GM12878 (cell line): ENCODE measurements around the gene SEBOX. TPM values are rescaled to one million over a fixed set of nuclear protein-coding genes. Genes with fewer than 3 reads are reported as not detected.

Experiments
- BHLHE40 ChIP-seq, 2 experiments: fragments of 450-650 bp in 1 of 2; IDR thresholded peaks; 2 replicates each; pipeline ENCODE4 v1.6.1; 2011 to 2017; ENCODE audit warnings: low read depth in 2 of 2, borderline replicate concordance in 1 of 2, improper control_type of control experiment in 1 of 2, low read length in 1 of 2, mild to moderate bottlenecking in 1 of 2
- BRCA1 ChIP-seq: IDR thresholded peaks from 2 replicates; pipeline ENCODE4 v1.6.1; 2011; ENCODE audit warnings: low read depth, low read length, improper control_type of control experiment
- CBX3 ChIP-seq: fragments of 200-600 bp; sonication (generic); IDR thresholded peaks from 2 replicates; pipeline ENCODE4 v1.6.1; 2016; ENCODE audit warnings: low read depth, borderline replicate concordance
- CBX5 ChIP-seq: sonication (generic); IDR thresholded peaks from 2 replicates; pipeline ENCODE4 v1.6.1; 2016; ENCODE audit warnings: low read depth, moderate library complexity, mild to moderate bottlenecking, inconsistent platforms
- CHD4 ChIP-seq: fragments of 200-600 bp; sonication (generic); IDR thresholded peaks from 2 replicates; pipeline ENCODE4 v1.6.1; 2016; ENCODE audit warnings: mild to moderate bottlenecking
- CREB1 ChIP-seq: IDR thresholded peaks from 2 replicates; pipeline ENCODE4 v1.6.1; 2012; ENCODE audit warnings: low read depth, mild to moderate bottlenecking, inconsistent platforms
- DPF2 ChIP-seq: fragments of 450-650 bp; IDR thresholded peaks from 2 replicates; pipeline ENCODE4 v1.6.1; 2017; ENCODE audit warnings: mild to moderate bottlenecking
- EED ChIP-seq: sonication (generic); IDR thresholded peaks from 2 replicates; pipeline ENCODE4 v1.6.1; 2016; ENCODE audit warnings: antibody characterized with exemption, low read depth
- EGR1 ChIP-seq, 2 experiments: IDR thresholded peaks; 1 replicate in 1 of 2; 2 replicates in 1 of 2; pipeline ENCODE4 v1.6.1; 2011 to 2012; ENCODE audit warnings: low read depth in 2 of 2, low read length in 2 of 2, borderline replicate concordance in 1 of 2, mild to moderate bottlenecking in 1 of 2, moderate library complexity in 1 of 2
- ESRRA ChIP-seq: IDR thresholded peaks from 2 replicates; pipeline ENCODE4 v1.6.1; 2012; ENCODE audit warnings: mild to moderate bottlenecking, low read length, improper control_type of control experiment
- EZH2 ChIP-seq: IDR thresholded peaks from 2 replicates; pipeline ENCODE4 v1.6.1; 2012; ENCODE audit warnings: low read depth, mild to moderate bottlenecking, control low read depth, inconsistent platforms, low read length, borderline replicate concordance; ENCODE audit not compliant: control insufficient read depth
- HDAC2 ChIP-seq: fragments of 200-600 bp; sonication (generic); IDR thresholded peaks from 2 replicates; pipeline ENCODE4 v1.6.1; 2017
- IRF3 ChIP-seq: fragments of 450-650 bp; IDR thresholded peaks from 2 replicates; pipeline ENCODE4 v1.6.1; 2014; ENCODE audit warnings: mild to moderate bottlenecking
- KAT2A ChIP-seq: conservative IDR thresholded peaks from 2 replicates; pipeline ENCODE4 v1.6.1; 2011; ENCODE audit warnings: low read depth, low read length; ENCODE audit not compliant: control insufficient read depth
- KLF5 ChIP-seq: fragments of 450-650 bp; IDR thresholded peaks from 2 replicates; pipeline ENCODE4 v1.6.1; 2014; ENCODE audit warnings: mild to moderate bottlenecking; ENCODE audit not compliant: partially characterized antibody
- NBN ChIP-seq: fragments of 450-650 bp; IDR thresholded peaks from 2 replicates; pipeline ENCODE4 v1.6.1; 2016
- NR2C2 ChIP-seq: IDR thresholded peaks from 2 replicates; pipeline ENCODE4 v1.6.1; 2011; ENCODE audit warnings: borderline replicate concordance, low read depth; ENCODE audit not compliant: control insufficient read depth, insufficient read length
- RB1 ChIP-seq: fragments of 450-650 bp; formaldehyde crosslinking; IDR thresholded peaks from 2 replicates; pipeline ENCODE4 v1.6.1; 2017; ENCODE audit warnings: mild to moderate bottlenecking, borderline replicate concordance
- RCOR1 ChIP-seq: conservative IDR thresholded peaks from 2 replicates; pipeline ENCODE4 v1.6.1; 2012; ENCODE audit warnings: low read depth, low read length, improper control_type of control experiment
- RUNX3 ChIP-seq: IDR thresholded peaks from 2 replicates; pipeline ENCODE4 v1.6.1; 2012; ENCODE audit warnings: low read length, inconsistent platforms
- STAT3 ChIP-seq: IDR thresholded peaks from 2 replicates; pipeline ENCODE4 v1.6.1; 2011; ENCODE audit warnings: low read depth, low read length, improper control_type of control experiment
- TCF7 ChIP-seq: IDR thresholded peaks from 2 replicates; pipeline ENCODE4 v1.6.1; 2014; ENCODE audit warnings: antibody characterized with exemption, borderline replicate concordance
- USF2 ChIP-seq: IDR thresholded peaks from 2 replicates; pipeline ENCODE4 v1.6.1; 2011; ENCODE audit warnings: low read depth, low read length, improper control_type of control experiment, borderline replicate concordance
- ZBTB40 ChIP-seq: fragments of 450-650 bp; IDR thresholded peaks from 2 replicates; pipeline ENCODE4 v1.6.1; 2016; ENCODE audit warnings: mild to moderate bottlenecking, moderate library complexity, borderline replicate concordance
- ZZZ3 ChIP-seq: IDR thresholded peaks from 2 replicates; pipeline ENCODE4 v1.6.1; 2011; ENCODE audit warnings: low read depth; ENCODE audit not compliant: control insufficient read depth, insufficient read length
- polyA plus RNA-seq, 11 experiments: library from polyadenylated mRNA; depleted of rRNA in 4 of 11; unstranded in 6 of 11; stranded (reverse) in 5 of 11; fragments of >200 nt; fragmentation: Nextera tagmentation in 4 of 11; fragmentation: Illumina TruSeq in 1 of 11; extraction: Ambion mirVana in 4 of 11; extraction: Trizol in 1 of 11; gene quantifications; 1 replicate in 1 of 11; 2 replicates in 10 of 11; pipeline versions ENCODE4 v1.2.1 to v1.2.3, GENCODE V29; 2011 to 2016; ENCODE audit warnings: inconsistent platforms in 2 of 11, missing spikeins in 2 of 11, low read depth in 1 of 11
- total RNA-seq, 4 experiments: library from RNA; depleted of rRNA in 3 of 4; stranded (reverse); fragments of >200 nt in 3 of 4; fragmentation: Illumina TruSeq in 1 of 4; extraction: Trizol in 1 of 4; gene quantifications; 2 replicates each; pipeline versions ENCODE4 v1.2.1 to v1.2.3, GENCODE V29; 2013 to 2021

Gene SEBOX
- total and polyA plus RNA-seq, 10 of the 15 experiments (the other 5 are each of a cell fraction or from before 2014, with no cell fraction given), result not detected

- TF ChIP-seq NR2C2 (peak; percentile 94), IRF3 (peak; percentile 6; the same call in 1 of the 2 replicates), KLF5 (peak; percentile 95), CBX5 (no peak), CHD4 (no peak), RB1 (no peak; the same call in 1 of the 2 replicates), KAT2A (no peak), STAT3 (no peak), BHLHE40 (IDR thresholded peaks at IDR 0.05; ENCODE audit: borderline replicate concordance in 1 of 2, low read depth in 2 of 2, low read length in 1 of 2) (peak in 1 of 2 experiments; percentile 12; a peak in 1 of 4 replicates), CREB1 (peak; percentile 97), TCF7 (no peak), CBX3 (no peak), EZH2 (no peak), RUNX3 (peak; percentile 32; the same call in 1 of the 2 replicates), EED (no peak), BRCA1 (peak; percentile 58; the same call in 1 of the 2 replicates), ZBTB40 (peak; percentile 98), DPF2 (no peak; the same call in 1 of the 2 replicates), USF2 (no peak), HDAC2 (no peak), RCOR1 (no peak), EGR1 (IDR thresholded peaks at IDR 0.05; ENCODE audit: borderline replicate concordance in 1 of 2, low read depth in 2 of 2, low read length in 2 of 2) (peak; percentile 46 to 87), NBN (peak; percentile 100), ZZZ3 (no peak), ESRRA (no peak)
Observed at GRCh38 chr17:28335201-28335958, 29.6 kb downstream of the SEBOX start, which contains the start of the genes IFT20 and TNFAIP1 (continued).
